ENCODE measurements around the gene CPEB2.

CPEB2 gene

GRCh38 chr4:15034071-15034764 lies 31.9 kb downstream of the CPEB2 start:
- no peak overlapping the region for H3K4me3 ChIP-seq (ENCODE audit: low read depth, low read length)
- TF ChIP-seq CTCF (IDR thresholded peaks at IDR 0.05; ENCODE audit: low read depth, low read length): no peak

DNA sequence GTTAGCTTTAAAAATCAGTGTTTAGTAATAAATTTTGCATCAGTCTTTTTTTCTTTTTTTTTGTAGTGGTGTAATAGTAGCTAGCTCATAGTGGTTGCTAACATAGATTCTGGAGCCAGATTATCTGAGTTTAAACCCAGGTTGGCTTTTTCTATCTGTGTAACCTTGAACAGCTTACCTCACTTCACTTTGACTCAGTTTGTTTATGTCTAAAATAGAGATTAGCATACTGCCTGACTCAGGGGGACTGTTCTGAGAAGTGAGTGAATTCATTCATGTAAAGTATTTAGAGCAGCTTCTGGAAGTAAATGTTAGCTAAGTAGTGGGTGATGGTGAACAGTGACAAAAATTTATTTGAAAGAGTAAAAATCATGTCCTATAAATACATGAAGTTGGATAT lies 32.9 kb downstream of the CPEB2 start:
- H3K4me3 ChIP-seq (ENCODE audit: low read depth, low read length): no peak overlapping the region
- no peak for TF ChIP-seq CTCF (IDR thresholded peaks at IDR 0.05; ENCODE audit: low read depth, low read length)

- TF ChIP-seq CTCF (IDR thresholded peaks at IDR 0.05; ENCODE audit: low read depth, low read length): no peak
- no peak overlapping the region for H3K4me3 ChIP-seq (ENCODE audit: low read depth, low read length)
Measured at GRCh38 chr4:15037923-15038541, 35.8 kb downstream of the CPEB2 start.

DNA sequence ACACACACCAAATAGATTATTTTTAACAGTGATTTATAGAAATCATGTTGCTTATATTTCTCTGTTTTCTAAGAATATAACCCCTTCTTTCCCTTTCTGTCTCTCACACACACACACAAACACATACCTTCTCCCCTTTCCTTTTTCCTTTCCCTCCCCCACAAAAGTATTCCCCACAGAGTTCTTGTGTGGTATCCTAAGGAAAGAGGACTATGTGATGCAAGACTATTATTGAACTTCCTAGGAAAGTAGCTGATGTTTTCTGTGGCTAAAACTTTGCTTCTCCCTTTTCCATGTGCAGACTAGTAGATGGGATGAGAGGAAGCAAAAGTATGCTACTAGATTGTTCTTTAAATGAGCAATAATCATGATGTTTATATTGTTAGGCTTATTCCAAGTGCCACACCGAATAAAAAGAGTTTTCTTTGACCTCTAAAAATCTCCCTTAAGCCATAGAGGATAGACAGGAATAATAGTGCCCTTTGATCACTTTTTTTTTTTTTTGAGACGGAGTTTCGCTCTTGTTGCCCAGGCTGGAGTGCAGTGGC lies 38.7 kb downstream of the CPEB2 start:
- H3K4me3 ChIP-seq (ENCODE audit: low read depth, low read length): no peak overlapping the region
- no peak for TF ChIP-seq CTCF (IDR thresholded peaks at IDR 0.05; ENCODE audit: low read depth, low read length)

GRCh38 chr4:15042529-15043167 lies 40.4 kb downstream of the CPEB2 start:
- TF ChIP-seq CTCF (IDR thresholded peaks at IDR 0.05; ENCODE audit: low read depth, low read length): no peak

DNA sequence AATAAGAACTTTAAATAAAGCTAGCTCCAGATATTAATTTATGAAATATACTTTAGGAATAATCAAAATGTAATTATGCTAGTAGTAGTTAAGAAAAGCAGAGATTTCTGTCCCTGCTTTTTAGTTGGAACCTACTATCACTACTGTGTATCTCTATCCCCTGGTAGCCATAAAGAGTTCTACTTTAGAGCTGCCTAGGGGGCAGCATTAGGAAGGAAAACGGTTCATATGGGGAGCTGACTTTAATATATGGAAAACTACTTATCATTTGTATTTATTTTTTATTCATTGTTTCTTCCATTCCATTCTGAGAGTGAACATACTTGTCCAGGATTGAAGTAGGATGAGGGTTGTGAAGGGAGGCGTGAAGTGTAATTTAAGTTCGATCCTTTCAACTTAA lies 40.9 kb downstream of the CPEB2 start:
- TF ChIP-seq CTCF (IDR thresholded peaks at IDR 0.05; ENCODE audit: low read depth, low read length): no peak; the same call in 1 of the 2 replicates
- no peak overlapping the region for H3K4me3 ChIP-seq (ENCODE audit: low read depth, low read length)

More at GRCh38 chr4:15042529-15043167, 40.4 kb downstream of the CPEB2 start:
- no peak overlapping the region for H3K4me3 ChIP-seq (ENCODE audit: low read depth, low read length)

DNA sequence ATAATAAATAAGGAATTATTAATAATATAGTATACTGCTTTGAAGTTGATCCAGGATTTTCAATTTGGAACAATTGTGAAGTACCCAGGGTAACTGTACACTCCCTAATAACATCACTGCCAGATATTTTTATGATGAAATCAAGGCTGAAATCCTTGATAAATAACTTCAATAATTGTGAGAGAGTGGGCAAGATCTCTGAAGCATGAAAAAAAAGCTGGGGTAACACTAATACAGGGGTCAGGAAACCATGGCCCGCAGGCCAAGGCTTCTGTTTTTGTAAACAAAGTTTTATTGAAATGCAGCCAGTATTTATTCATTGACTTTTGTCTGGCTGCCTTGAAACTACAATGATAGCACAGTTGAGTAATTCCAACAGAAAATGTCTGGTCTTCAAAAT lies 41.6 kb downstream of the CPEB2 start:
- H3K4me3 ChIP-seq (ENCODE audit: low read depth, low read length): no peak overlapping the region
- no peak for TF ChIP-seq CTCF (IDR thresholded peaks at IDR 0.05; ENCODE audit: low read depth, low read length)
